GM21825 (cell line): Measurements from ENCODE around the gene COL4A1.

ENCODE experiments used
- ATAC-seq: cut with Tn5 transposase; IDR thresholded peaks from one replicate; pipeline ENCODE4 v1.9.1; 2021; ENCODE audit warnings: mild to moderate bottlenecking, moderate library complexity; ENCODE audit not compliant: unreplicated experiment

The COL4A1 gene

GRCh38 chr13:110210604-110210985 is 96.4 kb downstream of the COL4A1 start:
- ATAC-seq, result no peak

- ATAC-seq, result no peak
These were observed 96.9 kb downstream of the COL4A1 start for GRCh38 chr13:110209950-110210603.

GRCh38 chr13:110208116-110208515 is 98.8 kb downstream of the COL4A1 start:
- no peak for ATAC-seq

- ATAC-seq, result no peak
These were observed 100.0 kb downstream of the COL4A1 start for GRCh38 chr13:110206996-110207395.

GRCh38 chr13:110206185-110206584 is 100.8 kb downstream of the COL4A1 start:
- ATAC-seq, result no peak

GRCh38 chr13:110201114-110201513 is 105.8 kb downstream of the COL4A1 start:
- ATAC-seq, result no peak

GRCh38 chr13:110200276-110200870 is 106.6 kb downstream of the COL4A1 start:
- no peak for ATAC-seq

- no peak for ATAC-seq
These were observed 107.7 kb downstream of the COL4A1 start for GRCh38 chr13:110199046-110199831.

- ATAC-seq, result no peak
These were observed 109.5 kb downstream of the COL4A1 start for GRCh38 chr13:110197471-110197870.

GRCh38 chr13:110197026-110197425 is 109.9 kb downstream of the COL4A1 start:
- no peak for ATAC-seq

GRCh38 chr13:110195547-110196485 is 111.1 kb downstream of the COL4A1 start:
- no peak for ATAC-seq

GRCh38 chr13:110194451-110194850 is 112.5 kb downstream of the COL4A1 start:
- no peak for ATAC-seq

- no peak for ATAC-seq
These were observed 113.5 kb downstream of the COL4A1 start for GRCh38 chr13:110193491-110193890.

GRCh38 chr13:110192472-110192871 is 114.5 kb downstream of the COL4A1 start:
- ATAC-seq, result no peak

GRCh38 chr13:110187641-110188161 is 119.3 kb downstream of the COL4A1 start:
- no peak for ATAC-seq

GRCh38 chr13:110186231-110186855 is 120.6 kb downstream of the COL4A1 start:
- ATAC-seq, result no peak

GRCh38 chr13:110185696-110186095 is 121.3 kb downstream of the COL4A1 start:
- no peak for ATAC-seq

GRCh38 chr13:110183910-110184309 is 123.0 kb downstream of the COL4A1 start:
- no peak for ATAC-seq

- no peak for ATAC-seq
These were observed 124.5 kb downstream of the COL4A1 start for GRCh38 chr13:110182461-110182860.

- ATAC-seq, result no peak
These were observed 125.0 kb downstream of the COL4A1 start for GRCh38 chr13:110182003-110182402.
